MM.1S (cell line): Measurements from ENCODE around the gene TMC1.

Source experiments
- CTCF ChIP-seq: fragments of 300-600 bp; sonication (generic); IDR thresholded peaks from 2 replicates; pipeline ENCODE4 v1.5.1; 2016; ENCODE audit warnings: antibody characterized with exemption, low read length, mixed read lengths
- EZH2phosphoT487 ChIP-seq: fragments of 300-600 bp; sonication (generic); IDR thresholded peaks from 2 replicates; pipeline ENCODE4 v1.6.1; 2018; ENCODE audit warnings: antibody characterized with exemption, low read length

GRCh38 chr9:72524820-72525540 lies 3.6 kb downstream of the TMC1 start:
- no peak for TF ChIP-seq CTCF
- TF ChIP-seq EZH2phosphoT487 = no peak
